K562 (cell line): ENCODE measurements around the gene ATP2A2. TPM values are rescaled to one million over a fixed set of nuclear protein-coding genes. Genes with fewer than 3 reads are reported as not detected.
A peak's percentile ranks its signal among the peaks of the same experiment; 100 is the strongest.

Source experiments
- ATAC-seq: fragments of 200-7000 bp; cut with Tn5 transposase; 3 replicates; pipeline ENCODE4 v1.9.1; 2020; ENCODE audit warnings: moderate library complexity
- BruUV-seq: library from RNA; stranded (reverse); fragments of 400-500 nt; replicated peaks from 2 replicates; lab custom pipeline; 2021; lab: Mats Ljungman, UMichigan
- CTCF ChIA-PET: fragments of 300-600 bp; formaldehyde crosslinking; extraction: SDS; loops from one replicate; lab custom pipeline; 2021; ENCODE audit warnings: low intra/inter-chr PET ratio; lab: Yijun Ruan, JAX
- POLR2A ChIA-PET: fragments of 300-600, 350-650 bp; sonication (Branson Sonifier 250); formaldehyde crosslinking; extraction: SDS; loops from one replicate; lab custom pipeline; 2021; ENCODE audit warnings: antibody characterized with exemption, inconsistent platforms; lab: Yijun Ruan, JAX
- DNase-seq, 4 experiments: peaks; one replicate each; pipeline versions ENCODE4 v3.0.0 to v3.0.0-alpha.2; 2011 to 2018; ENCODE audit warnings: low spot score in 3 of 4, mixed read lengths in 3 of 4; ENCODE audit errors: extremely low read depth in 1 of 4
- FAIRE-seq: peaks from 2 replicates; lab custom pipeline; 2011; peaks lifted over from hg19 to GRCh38; lab: Jason Lieb, UNC
- H2AFZ ChIP-seq: 2 replicates; pipeline ENCODE4 v1.6.0; 2011; ENCODE audit warnings: low read depth, low read length, control low read depth, inconsistent platforms
- H3K27ac ChIP-seq: fragments of 200-600 bp; 3 replicates; pipeline ENCODE4 v1.8.0; 2011; ENCODE audit warnings: low read depth, mild to moderate bottlenecking, control low read depth, inconsistent platforms, low read length, moderate library complexity, mixed read lengths; ENCODE audit errors: extremely low read depth
- H3K27me3 ChIP-seq, 2 experiments: fragments of 300-600 bp in 1 of 2; 2 replicates in 1 of 2; 3 replicates in 1 of 2; pipeline versions ENCODE4 v1.6.0 to v1.8.0; 2011; ENCODE audit warnings: inconsistent platforms in 2 of 2, low read length in 2 of 2, mild to moderate bottlenecking in 1 of 2, mixed read lengths in 1 of 2, moderate library complexity in 1 of 2; ENCODE audit not compliant: control insufficient read depth in 2 of 2, insufficient read depth in 2 of 2
- H3K36me3 ChIP-seq: fragments of 300-600 bp; 3 replicates; pipeline ENCODE4 v1.8.0; 2011; ENCODE audit warnings: mild to moderate bottlenecking, low read length, inconsistent platforms; ENCODE audit not compliant: control insufficient read depth, insufficient read depth
- H3K4me1 ChIP-seq, 2 experiments: fragments of 200-600 bp in 1 of 2; replicated peaks in 1 of 2; 2 replicates in 1 of 2; 3 replicates in 1 of 2; pipeline versions ENCODE4 v1.5.1 to v1.8.0; 2011; ENCODE audit warnings: inconsistent platforms in 2 of 2, low read length in 2 of 2, mild to moderate bottlenecking in 1 of 2, mixed read lengths in 1 of 2, moderate library complexity in 1 of 2; ENCODE audit not compliant: control insufficient read depth in 2 of 2, insufficient read depth in 2 of 2
- H3K4me2 ChIP-seq: 2 replicates; pipeline ENCODE4 v1.6.1; 2011; ENCODE audit warnings: low read length, control low read depth, inconsistent platforms, mixed read lengths; ENCODE audit not compliant: insufficient read depth
- H3K4me3 ChIP-seq: fragments of 200-600 bp; sonication (generic), shearing (Covaris generic); 2 replicates; pipeline ENCODE4 v1.5.1; 2016; ENCODE audit warnings: control low read depth, inconsistent platforms
- H3K79me2 ChIP-seq: fragments of 200-600 bp; 3 replicates; pipeline ENCODE4 v1.8.0; 2011; ENCODE audit warnings: low read length, inconsistent platforms; ENCODE audit not compliant: control insufficient read depth, insufficient read depth
- H3K9ac ChIP-seq, 2 experiments: 2 replicates each; pipeline versions ENCODE4 v1.6.0 to v1.6.1; 2011; ENCODE audit warnings: low read depth in 2 of 2, low read length in 2 of 2, control low read depth in 1 of 2, inconsistent platforms in 1 of 2, mild to moderate bottlenecking in 1 of 2, mixed read lengths in 1 of 2; ENCODE audit not compliant: insufficient read depth in 1 of 2
- H3K9me1 ChIP-seq: one replicate; pipeline ENCODE4 v1.6.0; 2011; ENCODE audit warnings: inconsistent platforms, mild to moderate bottlenecking, low read length, moderate library complexity; ENCODE audit not compliant: control insufficient read depth, insufficient read depth
- H3K9me3 ChIP-seq: replicated peaks from 2 replicates; pipeline ENCODE4 v1.5.1; 2011; ENCODE audit warnings: low read depth, low read length, inconsistent platforms; ENCODE audit not compliant: control insufficient read depth, insufficient read depth
- H4K20me1 ChIP-seq: replicated peaks from 2 replicates; pipeline ENCODE4 v1.6.1; 2011; ENCODE audit warnings: low read length, inconsistent platforms, mixed read lengths; ENCODE audit not compliant: control insufficient read depth, insufficient read depth
- CEBPB ChIP-seq: fragments of 450-650 bp; IDR thresholded peaks from 2 replicates; pipeline ENCODE4 v1.6.1; 2016; ENCODE audit warnings: missing genetic modification characterization, missing compliant biosample characterization
- CEBPG ChIP-seq, 3 experiments: fragments of 200-800 bp in 1 of 3; sonication (Bioruptor generic) in 1 of 3; sonication (generic) in 1 of 3; formaldehyde crosslinking in 1 of 3; IDR thresholded peaks in 2 of 3; conservative IDR thresholded peaks in 1 of 3; 2 replicates each; pipeline versions ENCODE4 v1.6.1 to v1.8.0; 2016 to 2022; ENCODE audit warnings: missing compliant biosample characterization in 2 of 3, missing genetic modification characterization in 2 of 3, mild to moderate bottlenecking in 1 of 3, missing genetic modification reagents in 1 of 3
- FUS ChIP-seq: fragments of 200-400 bp; formaldehyde crosslinking; optimal IDR thresholded peaks from 2 replicates; pipeline ENCODE3; 2017; ENCODE audit warnings: low read depth, low read length
- GABPB2 ChIP-seq: fragments of 250-450 bp; sonication (Bioruptor Pico); conservative IDR thresholded peaks from 2 replicates; pipeline ENCODE4 v1.5.1; 2021; ENCODE audit warnings: mild to moderate bottlenecking
- HMG20A ChIP-seq: fragments of 450-650 bp; formaldehyde crosslinking; conservative IDR thresholded peaks from 2 replicates; pipeline ENCODE4 v1.4.0; 2020; ENCODE audit warnings: mild to moderate bottlenecking, mixed read lengths
- HNRNPL ChIP-seq: fragments of 200-400 bp; formaldehyde crosslinking; IDR thresholded peaks from 2 replicates; pipeline ENCODE4 v1.6.1; 2017; ENCODE audit warnings: low read depth, mild to moderate bottlenecking, low read length
- JUND ChIP-seq, 2 experiments: IDR thresholded peaks; 2 replicates in 1 of 2; 3 replicates in 1 of 2; pipeline ENCODE4 v1.6.1; 2011; ENCODE audit warnings: borderline replicate concordance in 2 of 2, low read depth in 2 of 2, low read length in 2 of 2, improper control_type of control experiment in 1 of 2, missing biosample characterization in 1 of 2, missing genetic modification characterization in 1 of 2, missing genetic modification reagents in 1 of 2
- KDM1A ChIP-seq, 2 experiments: fragments of 450-650 bp; IDR thresholded peaks; 2 replicates each; pipeline ENCODE4 v1.6.1; 2016; ENCODE audit warnings: mild to moderate bottlenecking in 2 of 2
- PKNOX1 ChIP-seq: fragments of 450-650 bp; IDR thresholded peaks from 2 replicates; pipeline ENCODE4 v1.6.1; 2016
- TAF15 ChIP-seq: fragments of 200-400 bp; formaldehyde crosslinking; IDR thresholded peaks from 2 replicates; pipeline ENCODE4 v1.6.1; 2017; ENCODE audit warnings: mild to moderate bottlenecking, low read depth, low read length, moderate library complexity
- ZNF561 ChIP-seq: fragments of 450-650 bp; formaldehyde crosslinking; conservative IDR thresholded peaks from 2 replicates; pipeline ENCODE4 v1.4.0; 2020; ENCODE audit warnings: mild to moderate bottlenecking, moderate library complexity
- ZNF644 ChIP-seq: fragments of 200-800 bp; sonication (Bioruptor generic); IDR thresholded peaks from 2 replicates; pipeline ENCODE4 v1.6.1; 2016; ENCODE audit warnings: low read depth, missing genetic modification characterization, missing compliant biosample characterization
- ZNF668 ChIP-seq: fragments of 250-450 bp; sonication (Bioruptor Pico); IDR thresholded peaks from 2 replicates; pipeline ENCODE4 v1.8.0; 2022; ENCODE audit warnings: mild to moderate bottlenecking, inconsistent platforms
- WGBS: fragments of 100-300 bp; shearing (Covaris generic); methylation state at CpG from one replicate; pipeline ENCODE4 v1.1.6; 2016; ENCODE audit warnings: low coverage, mixed read lengths; ENCODE audit not compliant: insufficient coverage; ENCODE audit errors: missing lambda C conversion rate; 5-methylcytosine and 5-hydroxymethylcytosine counted together
- in situ Hi-C: fragments of 300-500 bp; cut with MboI; formaldehyde crosslinking; loops from 4 replicates; pipeline ENCODE4 v1.15.0; 2018; ENCODE audit warnings: inconsistent platforms, mixed read lengths
- intact Hi-C: fragments of 100-400 bp; cut with micrococcal nuclease; formaldehyde crosslinking; loops from 2 replicates; pipeline ENCODE4 v1.14.2; 2022
- polyA plus RNA-seq, 8 experiments: library from polyadenylated mRNA; depleted of rRNA in 4 of 8; stranded (reverse) in 5 of 8; unstranded in 3 of 8; fragments of >200 nt; fragmentation: Nextera tagmentation in 2 of 8; fragmentation: Illumina TruSeq in 1 of 8; extraction: Ambion mirVana in 2 of 8; extraction: Trizol in 1 of 8; gene quantifications; 2 replicates each; pipeline versions ENCODE4 v1.2.1 to v1.2.3, GENCODE V29; 2011 to 2014; ENCODE audit warnings: inconsistent platforms in 1 of 8, missing spikeins in 1 of 8
- total RNA-seq, 7 experiments: library from RNA; depleted of rRNA in 6 of 7; stranded (reverse); fragments of >200 nt in 6 of 7; fragmentation: Illumina TruSeq in 2 of 7; extraction: Trizol in 2 of 7; gene quantifications; 2 replicates each; pipeline versions ENCODE4 v1.2.1 to v1.2.3, GENCODE V29; 2011 to 2021; ENCODE audit warnings: low replicate concordance in 1 of 7

The ATP2A2 gene
- total and polyA plus RNA-seq, 9 of the 15 experiments (the other 6 are each of a cell fraction or from before 2014, with no cell fraction given) = 5.2 to 205 (median 51.6) TPM

GRCh38 chr12:110345176-110345661, 64.2 kb downstream of the ATP2A2 start:
- H3K4me1 ChIP-seq = no peaks in the 10 kb centered on the region
- in situ Hi-C loops = no loop called here
- no peak for ATAC-seq
- no peaks in the 10 kb centered on the region for H3K79me2 ChIP-seq
- no peak for FAIRE-seq
- intact Hi-C loops = no loop called here
- no peaks in the 10 kb centered on the region for H3K27me3 ChIP-seq
- ChIA-PET CTCF (no interaction called here), POLR2A (interaction anchor here (0.6 to 0.9 kb wide), 4 partner anchors 9 to 244 kb away, joined by 3 to 4 read pairs (median 3); no protein-coding TSS in a partner anchor)
- H2AFZ ChIP-seq = no peak overlapping the region
- H3K4me3 ChIP-seq = no peak overlapping the region
- H3K27ac ChIP-seq = no peak overlapping the region
- H3K9me1 ChIP-seq = no peaks in the 10 kb centered on the region
- H3K9ac ChIP-seq = no peak overlapping the region
- BruUV-seq = no TSS peak
- H3K4me2 ChIP-seq = no peak overlapping the region
- WGBS = 87% methylated on average over 11 of the region's 11 CpGs
- no peak for TF ChIP-seq FUS
- no peak for TF ChIP-seq HNRNPL
- no peak for TF ChIP-seq TAF15
- TF ChIP-seq CEBPG (CRISPR knock-in tag; IDR thresholded peaks at IDR 0.05) = no peak
- TF ChIP-seq CEBPG (tag; conservative IDR thresholded peaks at IDR 0.05 in 1 of 2, IDR thresholded peaks at IDR 0.05 in 1 of 2) = peak; percentile 36 to 43; a peak in 2 of 4 replicates
- no peak for TF ChIP-seq PKNOX1
- TF ChIP-seq ZNF668 (CRISPR knock-in tag) = no peak
- TF ChIP-seq ZNF561 = no peak
- TF ChIP-seq CEBPB (tag) = peak; percentile 75
- no peak for TF ChIP-seq ZNF644 (tag)
- TF ChIP-seq HMG20A (CRISPR knock-in tag) = no peak
- no peak for TF ChIP-seq JUND (IDR thresholded peaks at IDR 0.05; ENCODE audit: borderline replicate concordance, low read depth, low read length)
- no peak for TF ChIP-seq JUND (tag; IDR thresholded peaks at IDR 0.05; ENCODE audit: borderline replicate concordance, low read depth, low read length)
- no peak for TF ChIP-seq GABPB2 (CRISPR knock-in tag)
- TF ChIP-seq KDM1A (IDR thresholded peaks at IDR 0.05) = no peak
- peaks cover 100% of the 10 kb centered on the region for H3K36me3 ChIP-seq
- no peaks in the 10 kb centered on the region for H3K9me3 ChIP-seq
- no peak for DNase-seq
- H4K20me1 ChIP-seq = peaks cover 11% of the 10 kb centered on the region; the same call in 1 of the 2 replicates
